H1 (cell line): ENCODE data around the gene ADGRG7. TPM values are rescaled to one million over a fixed set of nuclear protein-coding genes. Genes with fewer than 3 reads are reported as not detected.

ENCODE experiments used
- CTCF ChIA-PET: fragments of 300-600 bp; sonication (Branson Sonifier 250); formaldehyde crosslinking; loops from one replicate; lab custom pipeline; 2021; ENCODE audit not compliant: partially characterized antibody; lab: Charles Lee
- POLR2A ChIA-PET: fragments of 300-600 bp; sonication (Branson Sonifier 250); formaldehyde crosslinking; loops from one replicate; lab custom pipeline; 2021; ENCODE audit warnings: inconsistent platforms; ENCODE audit not compliant: partially characterized antibody; lab: Charles Lee
- DNase-seq, 2 experiments: peaks; one replicate each; pipeline versions ENCODE4 v3.0.0 to v3.0.0-alpha.2; 2010 to 2022; ENCODE audit warnings: low spot score in 2 of 2, low read depth in 1 of 2, mixed read lengths in 1 of 2
- FAIRE-seq: peaks from 2 replicates; lab custom pipeline; 2011; peaks lifted over from hg19 to GRCh38; lab: Jason Lieb, UNC
- H2AFZ ChIP-seq: 2 replicates; pipeline ENCODE4 v1.8.1; 2012; ENCODE audit warnings: low read length, inconsistent platforms
- H2AK5ac ChIP-seq: 2 replicates; pipeline ENCODE4 v1.6.1; 2013; ENCODE audit warnings: low read depth, low read length
- H2BK120ac ChIP-seq: replicated peaks from 2 replicates; pipeline ENCODE3; 2013; ENCODE audit warnings: low read depth, low read length, inconsistent platforms
- H2BK12ac ChIP-seq: 2 replicates; pipeline ENCODE4 v1.6.1; 2013; ENCODE audit warnings: low read depth, low read length
- H2BK15ac ChIP-seq: 2 replicates; pipeline ENCODE4 v1.6.1; 2013; ENCODE audit warnings: low read length
- H2BK20ac ChIP-seq: 2 replicates; pipeline ENCODE4 v1.6.1; 2013; ENCODE audit warnings: low read length
- H2BK5ac ChIP-seq: 2 replicates; pipeline ENCODE4 v1.6.1; 2013; ENCODE audit warnings: low read depth, low read length
- H3K14ac ChIP-seq: 2 replicates; pipeline ENCODE4 v1.6.1; 2013; ENCODE audit warnings: inconsistent platforms; ENCODE audit not compliant: insufficient read length
- H3K18ac ChIP-seq: 2 replicates; pipeline ENCODE4 v1.6.1; 2013; ENCODE audit warnings: low read length; ENCODE audit errors: extremely low read depth
- H3K23ac ChIP-seq: 2 replicates; pipeline ENCODE4 v1.6.1; 2013; ENCODE audit warnings: inconsistent platforms; ENCODE audit not compliant: insufficient read length
- H3K23me2 ChIP-seq: 2 replicates; pipeline ENCODE4 v1.6.1; 2013; ENCODE audit warnings: low read depth, low read length
- H3K27ac ChIP-seq: 2 replicates; pipeline ENCODE4 v1.6.1; 2011; ENCODE audit warnings: low read depth, low read length, inconsistent platforms
- H3K27me3 ChIP-seq, 4 experiments: replicated peaks in 1 of 4; 1 replicate in 1 of 4; 2 replicates in 3 of 4; pipeline versions ENCODE4 v1.6.1 to v1.8.1; 2011 to 2013; ENCODE audit warnings: low read length in 3 of 4, mild to moderate bottlenecking in 3 of 4, inconsistent platforms in 2 of 4, mixed read lengths in 2 of 4, moderate library complexity in 1 of 4; ENCODE audit not compliant: control insufficient read depth in 3 of 4, insufficient read depth in 3 of 4; ENCODE audit errors: extremely low read depth in 1 of 4
- H3K36me3 ChIP-seq, 4 experiments: 2 replicates each; pipeline versions ENCODE4 v1.6.1 to v1.8.1; 2011 to 2013; ENCODE audit warnings: mild to moderate bottlenecking in 4 of 4, low read length in 3 of 4, moderate library complexity in 2 of 4, control low read depth in 1 of 4, inconsistent platforms in 1 of 4; ENCODE audit not compliant: insufficient read depth in 4 of 4, control insufficient read depth in 2 of 4
- H3K4ac ChIP-seq: replicated peaks from 2 replicates; pipeline ENCODE3; 2013; ENCODE audit warnings: low read length, low read depth, mixed read lengths, inconsistent platforms; ENCODE audit not compliant: insufficient read length
- H3K4me1 ChIP-seq, 4 experiments: replicated peaks in 1 of 4; 1 replicate in 1 of 4; 2 replicates in 3 of 4; pipeline versions ENCODE4 v1.6.1 to v1.8.1; 2011 to 2013; ENCODE audit warnings: low read length in 3 of 4, inconsistent platforms in 2 of 4, mixed read lengths in 1 of 4; ENCODE audit not compliant: insufficient read depth in 4 of 4, control insufficient read depth in 3 of 4
- H3K4me2 ChIP-seq, 2 experiments: 2 replicates each; pipeline versions ENCODE4 v1.6.1 to v1.8.1; 2011 to 2013; ENCODE audit warnings: low read depth in 2 of 2, low read length in 2 of 2, control low read depth in 1 of 2, inconsistent platforms in 1 of 2, mild to moderate bottlenecking in 1 of 2; ENCODE audit not compliant: insufficient read depth in 1 of 2
- H3K4me3 ChIP-seq, 4 experiments: fragments of 200-600, 300-600 bp in 1 of 4; sonication (generic), shearing (Covaris generic), sonication (Bioruptor Twin) in 1 of 4; 2 replicates each; pipeline versions ENCODE4 v1.5.1 to v1.8.1; 2011 to 2016; ENCODE audit warnings: low read length in 4 of 4, low read depth in 3 of 4, control low read depth in 2 of 4, inconsistent platforms in 2 of 4, mild to moderate bottlenecking in 2 of 4, mixed read lengths in 1 of 4, moderate library complexity in 1 of 4; ENCODE audit not compliant: insufficient read depth in 2 of 4; ENCODE audit errors: extremely low read depth in 1 of 4
- H3K56ac ChIP-seq: replicated peaks from 2 replicates; pipeline ENCODE3; 2013; ENCODE audit warnings: low read depth, mild to moderate bottlenecking, mixed read lengths, low read length, inconsistent platforms; ENCODE audit not compliant: insufficient read length
- H3K79me1 ChIP-seq: 2 replicates; pipeline ENCODE4 v1.6.1; 2013; ENCODE audit warnings: low read depth, low read length, control low read depth
- H3K79me2 ChIP-seq, 2 experiments: 2 replicates each; pipeline versions ENCODE4 v1.6.1 to v1.8.1; 2012 to 2013; ENCODE audit warnings: low read length in 2 of 2, mild to moderate bottlenecking in 2 of 2, inconsistent platforms in 1 of 2; ENCODE audit not compliant: insufficient read depth in 2 of 2, control insufficient read depth in 1 of 2
- H3K9ac ChIP-seq, 4 experiments: replicated peaks in 1 of 4; 1 replicate in 1 of 4; 2 replicates in 3 of 4; pipeline versions ENCODE4 v1.6.1 to v1.8.1; 2011 to 2013; ENCODE audit warnings: low read depth in 3 of 4, low read length in 3 of 4, control low read depth in 2 of 4, mild to moderate bottlenecking in 2 of 4, moderate library complexity in 2 of 4, inconsistent platforms in 1 of 4; ENCODE audit errors: extremely low read depth in 1 of 4
- H3K9me3 ChIP-seq, 2 experiments: 2 replicates each; pipeline versions ENCODE4 v1.6.1 to v1.8.1; 2012 to 2013; ENCODE audit warnings: mild to moderate bottlenecking in 2 of 2, moderate library complexity in 2 of 2, control low read depth in 1 of 2, inconsistent platforms in 1 of 2, low read depth in 1 of 2, low read length in 1 of 2, mixed read lengths in 1 of 2; ENCODE audit not compliant: insufficient read depth in 2 of 2
- H4K20me1 ChIP-seq, 2 experiments: replicated peaks in 1 of 2; 2 replicates each; pipeline versions ENCODE3 to v1.8.1; 2011 to 2013; ENCODE audit warnings: inconsistent platforms in 2 of 2, low read length in 2 of 2, mild to moderate bottlenecking in 1 of 2; ENCODE audit not compliant: insufficient read depth in 2 of 2, control insufficient read depth in 1 of 2
- H4K5ac ChIP-seq: 2 replicates; pipeline ENCODE4 v1.6.1; 2013; ENCODE audit warnings: low read length, low read depth, mixed read lengths, inconsistent platforms; ENCODE audit not compliant: insufficient read length
- H4K8ac ChIP-seq: 2 replicates; pipeline ENCODE4 v1.8.0; 2013; ENCODE audit warnings: mild to moderate bottlenecking, moderate library complexity, low read length, inconsistent platforms; ENCODE audit not compliant: insufficient read depth; ENCODE audit errors: extremely low read depth
- H4K91ac ChIP-seq: replicated peaks from 2 replicates; pipeline ENCODE3; 2013; ENCODE audit warnings: low read length, mixed read lengths, inconsistent platforms; ENCODE audit not compliant: insufficient read length
- WGBS, 2 experiments: shearing (Covaris generic) in 1 of 2; methylation state at CpG; one replicate each; pipeline versions ENCODE4 v1.1.6 to v1.1.7; 2013 to 2015; ENCODE audit warnings: low lambda C conversion rate in 2 of 2, mixed read lengths in 2 of 2, inconsistent platforms in 1 of 2, low coverage in 1 of 2, missing lambda C conversion rate in 1 of 2; ENCODE audit not compliant: insufficient replicate concordance in 2 of 2, insufficient coverage in 1 of 2, insufficient read length in 1 of 2; ENCODE audit errors: extremely low coverage in 1 of 2, missing lambda C conversion rate in 1 of 2; 5-methylcytosine and 5-hydroxymethylcytosine counted together
- polyA plus RNA-seq, 7 experiments: library from polyadenylated mRNA; depleted of rRNA in 3 of 7; stranded (reverse) in 5 of 7; unstranded in 2 of 7; fragments of >200 nt in 5 of 7; fragments of 200-250 nt in 2 of 7; gene quantifications; 1 replicate in 5 of 7; 2 replicates in 1 of 7; 4 replicates in 1 of 7; pipeline versions ENCODE4 v1.2.1 to v1.2.3, GENCODE V29; 2011 to 2013; ENCODE audit warnings: missing spikeins in 2 of 7, mixed read lengths in 2 of 7
- total RNA-seq: library from RNA; stranded (reverse); fragmentation: NEBNext Ultra II Directional; extraction: Animal tissue kit (Norgen Biotek cat#: 25700); gene quantifications from 2 replicates; pipeline ENCODE4 v1.2.1, GENCODE V29; 2021

The ADGRG7 gene
- total and polyA plus RNA-seq, 2 of the 8 experiments (the other 6 are each of a cell fraction or from before 2014, with no cell fraction given), result not detected

DNA sequence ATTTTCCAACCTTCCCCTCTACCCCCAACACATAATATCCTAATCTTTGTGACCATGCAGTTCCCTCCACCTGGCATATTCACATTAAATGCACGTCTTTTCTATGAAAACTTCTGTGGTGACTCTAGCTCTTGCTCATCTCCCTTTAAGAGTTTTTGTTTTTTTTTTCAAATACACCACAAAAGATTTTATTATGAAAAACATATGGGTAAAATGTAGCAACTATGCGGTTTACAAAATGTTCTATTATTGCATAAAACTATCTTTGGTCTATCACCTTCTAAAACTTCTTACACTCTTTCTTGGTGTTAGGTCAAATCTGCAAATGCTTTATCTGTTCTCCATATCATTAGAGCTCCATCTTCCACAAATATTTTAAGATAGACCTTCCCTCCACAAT is 38.6 kb upstream of the ADGRG7 start:
- Histone ChIP-seq H2BK12ac (no peak overlapping the region), H3K79me1 (no peaks in the 10 kb centered on the region), H2BK20ac (no peak overlapping the region), H3K14ac (no peak overlapping the region), H4K20me1 (no peaks in the 10 kb centered on the region), H3K56ac (no peak overlapping the region), H3K27me3 (no peaks in the 10 kb centered on the region), H3K79me2 (no peaks in the 10 kb centered on the region), H2BK120ac (no peak overlapping the region), H2AK5ac (no peak overlapping the region), H3K9me3 (no peaks in the 10 kb centered on the region), H3K18ac (no peak overlapping the region), H3K23me2 (no peaks in the 10 kb centered on the region), H3K23ac (no peak overlapping the region), H3K4me2 (no peak overlapping the region), H3K4ac (no peak overlapping the region), H2BK5ac (no peak overlapping the region), H3K4me1 (no peaks in the 10 kb centered on the region), H3K27ac (no peak overlapping the region), H4K91ac (no peak overlapping the region), H4K8ac (no peak overlapping the region), H3K36me3 (no peaks in the 10 kb centered on the region), H2AFZ (no peak overlapping the region), H4K5ac (no peak overlapping the region), H3K9ac (no peak overlapping the region), H3K4me3 (no peak overlapping the region), H2BK15ac (no peak overlapping the region)
- WGBS, 2 experiments, result 89% methylated on average over 2 of the region's 2 CpGs; no CpG with 5 or more reads in 1 of the 2 experiments
- DNase-seq (no peak), FAIRE-seq (no peak)
- POLR2A ChIA-PET, result no interaction called here
- CTCF ChIA-PET, result interaction anchor here (0.9 to 1.8 kb wide), 4 partner anchors 19 to 115 kb away, joined by 3 to 8 read pairs (median 4); no protein-coding TSS in a partner anchor
